ENCODE data around the gene OLIG1. TPM values are rescaled to one million over a fixed set of nuclear protein-coding genes. Genes with fewer than 3 reads are reported as not detected.

The OLIG1 gene
- total RNA-seq, 1 donor from 2014 or later: not detected

DNA sequence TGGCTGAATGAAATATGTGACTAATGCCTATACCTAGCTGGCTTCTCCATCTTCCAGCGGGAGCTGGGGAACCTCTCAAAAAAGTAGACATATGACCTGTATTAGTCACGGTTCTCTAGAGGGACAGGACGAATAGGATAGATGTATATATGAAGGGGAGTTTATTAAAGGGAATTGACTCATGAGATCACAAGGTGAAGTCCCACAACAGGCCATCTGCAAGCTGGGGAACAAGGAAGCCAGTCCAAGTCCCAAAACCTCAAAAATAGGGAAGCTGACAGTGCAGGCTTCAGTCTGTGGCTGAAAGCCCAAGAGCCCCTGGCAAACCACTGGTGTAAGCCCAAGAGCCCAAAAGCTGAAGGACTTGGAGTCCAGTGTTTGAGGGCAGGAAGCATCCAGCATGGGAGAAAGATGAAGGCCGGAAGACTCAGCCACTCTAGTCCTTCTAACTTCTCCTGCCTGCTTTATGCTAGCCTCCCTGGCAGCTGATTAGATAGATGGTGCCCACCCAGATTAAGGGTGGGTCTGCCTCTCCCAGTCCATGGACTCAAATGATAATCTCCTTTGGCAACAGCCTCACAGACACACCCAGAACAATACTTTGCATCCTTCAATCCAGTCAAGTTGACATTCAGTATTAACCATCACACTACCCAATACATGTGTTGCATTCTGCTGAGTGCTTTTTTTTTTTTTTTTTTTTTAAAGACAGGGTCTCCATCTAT lies 19.6 kb downstream of the OLIG1 start:
- no peak for DNase-seq (ENCODE audit: extremely low read depth, low read depth, low spot score)

GRCh38 chr21:33096426-33096825 lies 26.5 kb downstream of the OLIG1 start:
- DNase-seq (ENCODE audit: extremely low read depth, low read depth, low spot score): no peak

DNA sequence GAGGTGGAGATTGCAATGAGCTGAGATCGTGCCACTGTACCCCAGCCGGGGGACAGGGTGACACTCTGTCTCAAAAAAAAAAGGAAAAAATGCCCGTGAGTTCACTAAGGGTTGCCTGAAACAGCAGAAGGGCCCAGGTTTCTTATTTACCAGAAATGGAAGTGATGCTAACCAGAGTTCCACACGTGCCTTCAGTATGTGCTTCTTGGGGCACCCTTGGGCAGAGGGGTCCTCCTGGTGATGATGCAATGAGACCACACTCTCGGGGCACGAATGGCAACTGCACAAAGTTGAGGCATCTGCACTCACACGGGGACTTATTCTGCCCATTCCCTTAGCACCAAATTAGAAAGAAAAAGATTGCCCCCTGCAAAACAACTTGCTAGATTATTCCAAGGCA lies 29.2 kb downstream of the OLIG1 start:
- DNase-seq (ENCODE audit: extremely low read depth, low read depth, low spot score): no peak

DNA sequence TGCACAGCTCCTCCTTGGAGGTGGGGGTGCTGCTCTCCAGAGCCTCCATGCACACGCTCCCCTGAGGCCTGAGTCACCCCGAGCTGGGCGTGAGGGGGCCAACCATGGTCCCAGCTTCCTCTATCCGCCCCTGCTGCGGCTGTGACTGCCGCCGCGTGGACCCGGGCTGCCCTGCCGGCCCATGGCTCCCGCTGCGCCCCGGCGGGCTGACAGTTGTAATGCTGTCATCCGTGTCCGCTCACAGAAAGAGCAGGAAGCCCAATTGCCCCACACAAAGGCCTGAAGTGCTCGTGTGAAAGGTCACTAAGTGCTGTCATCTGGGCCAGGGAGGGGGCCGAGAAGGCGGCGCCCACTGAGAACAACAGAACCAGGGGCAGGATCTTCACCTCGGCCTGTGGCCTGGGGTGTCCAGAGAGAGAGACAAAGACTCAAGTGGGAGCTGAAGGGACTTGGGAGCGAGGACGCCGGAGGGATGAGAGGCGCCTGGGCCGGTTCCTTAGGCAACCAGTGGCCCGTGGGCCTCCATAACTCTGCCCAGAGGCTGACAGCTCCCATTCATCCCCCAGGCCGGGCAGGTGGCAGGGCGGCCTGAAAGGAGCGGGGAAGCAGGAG lies 31.5 kb downstream of the OLIG1 start:
- no peak for DNase-seq (ENCODE audit: extremely low read depth, low read depth, low spot score)

GRCh38 chr21:33105088-33105487 lies 35.1 kb downstream of the OLIG1 start:
- no peak for DNase-seq (ENCODE audit: extremely low read depth, low read depth, low spot score)

GRCh38 chr21:33108228-33108627 lies 38.3 kb downstream of the OLIG1 start:
- DNase-seq (ENCODE audit: extremely low read depth, low read depth, low spot score): no peak

DNA sequence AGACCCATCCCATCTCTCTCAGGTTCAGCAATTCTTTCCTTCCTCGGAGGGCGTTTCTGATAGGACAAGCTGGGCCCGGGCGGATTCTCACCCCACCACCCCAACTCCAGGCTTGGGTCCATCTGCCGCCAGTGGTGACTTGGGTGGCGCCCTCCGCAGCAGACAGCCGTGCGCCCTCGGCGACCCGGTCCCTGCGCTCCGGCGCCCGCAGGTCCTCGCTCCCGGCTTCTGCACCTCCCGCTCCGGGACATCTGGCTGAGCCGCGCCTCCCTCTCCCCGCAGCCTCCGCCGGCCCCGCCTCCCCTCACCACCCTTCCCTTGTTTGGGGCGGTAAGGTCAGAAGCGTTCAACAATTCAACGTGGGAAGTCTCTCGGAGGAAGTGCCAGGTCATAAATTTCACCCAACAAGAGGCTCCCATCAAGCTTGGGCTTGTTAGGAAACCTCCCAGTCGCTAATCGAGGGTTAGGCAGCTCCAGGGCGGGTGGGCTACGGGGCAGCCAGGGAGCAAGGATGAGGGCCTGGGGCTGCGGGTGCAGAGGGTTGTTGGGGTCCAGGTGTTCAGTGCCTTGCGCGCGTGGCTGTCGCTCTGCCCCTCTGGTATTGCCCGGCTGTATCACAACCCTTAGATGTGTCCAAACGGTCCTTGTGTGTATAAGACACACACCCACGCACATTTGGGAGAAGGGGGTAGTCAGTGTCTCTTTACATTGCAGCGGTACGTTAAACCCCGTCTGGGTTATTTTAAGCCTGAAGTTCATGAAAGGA lies 39.8 kb downstream of the OLIG1 start:
- no peak for DNase-seq (ENCODE audit: extremely low read depth, low read depth, low spot score)

- no peak for DNase-seq (ENCODE audit: extremely low read depth, low read depth, low spot score)
These were observed 40.4 kb downstream of the OLIG1 start for GRCh38 chr21:33110340-33110715.

GRCh38 chr21:33111577-33111976 lies 41.6 kb downstream of the OLIG1 start:
- DNase-seq (ENCODE audit: extremely low read depth, low read depth, low spot score): no peak

DNA sequence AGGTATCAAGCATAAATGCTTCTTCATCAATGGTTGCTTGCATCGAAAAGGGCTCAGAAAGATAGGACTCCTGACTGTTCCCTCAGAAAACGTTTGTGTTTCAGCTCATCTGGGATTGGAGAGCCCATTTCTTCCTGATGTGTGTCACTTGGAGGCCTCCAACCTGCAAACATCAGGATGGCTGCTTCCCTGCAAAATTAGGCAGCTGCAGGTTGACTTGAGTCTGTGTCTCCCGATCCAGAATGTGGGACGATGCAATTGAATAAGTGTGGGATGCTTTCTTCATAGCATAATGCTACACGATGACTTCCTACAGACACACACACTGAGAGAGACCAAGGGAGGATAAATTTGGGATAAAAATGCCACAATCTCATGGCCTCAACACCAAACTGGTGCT lies 42.2 kb downstream of the OLIG1 start:
- no peak for DNase-seq (ENCODE audit: extremely low read depth, low read depth, low spot score)

- DNase-seq (ENCODE audit: extremely low read depth, low read depth, low spot score): no peak
These were observed 42.7 kb downstream of the OLIG1 start for GRCh38 chr21:33112681-33113080.

DNA sequence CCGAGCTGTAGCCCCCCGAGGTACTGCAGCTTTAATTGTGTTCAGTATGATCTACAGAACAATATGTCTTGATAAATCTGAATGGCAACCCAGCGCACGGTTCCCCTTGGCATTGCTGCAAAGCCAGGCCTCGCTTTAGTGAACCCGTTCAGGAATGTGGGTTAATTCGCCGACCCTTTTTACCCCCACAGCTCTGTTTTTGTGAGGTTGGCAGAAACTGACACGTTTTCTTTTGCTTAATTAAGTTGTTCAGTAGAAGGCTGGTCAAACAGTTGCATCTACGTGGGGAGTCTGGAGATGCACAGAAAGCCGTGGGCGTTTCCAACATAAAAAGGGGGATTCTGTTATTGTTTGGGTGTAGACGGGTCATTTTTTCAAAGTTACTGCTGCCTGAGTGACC lies 43.2 kb downstream of the OLIG1 start:
- DNase-seq (ENCODE audit: extremely low read depth, low read depth, low spot score): no peak

DNA sequence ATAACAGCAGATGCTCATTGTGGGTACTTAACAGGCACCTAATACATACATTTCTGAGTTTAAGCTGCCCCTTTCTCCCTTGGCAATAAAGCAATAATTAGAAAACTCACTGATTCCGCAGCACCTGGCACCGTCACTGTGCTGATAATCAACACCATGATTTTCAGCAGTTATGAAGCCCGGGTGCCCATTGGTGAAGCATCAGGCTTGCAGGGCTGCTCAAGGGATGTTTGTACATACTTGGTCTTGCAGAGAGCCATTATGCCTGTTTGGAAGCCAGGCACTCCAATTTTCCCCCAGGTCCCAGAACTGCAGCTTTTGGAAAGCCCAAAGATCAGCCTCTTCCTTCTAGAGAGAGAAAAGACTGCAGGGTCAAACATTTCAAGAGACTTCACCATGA lies 44.3 kb downstream of the OLIG1 start:
- no peak for DNase-seq (ENCODE audit: extremely low read depth, low read depth, low spot score)

DNA sequence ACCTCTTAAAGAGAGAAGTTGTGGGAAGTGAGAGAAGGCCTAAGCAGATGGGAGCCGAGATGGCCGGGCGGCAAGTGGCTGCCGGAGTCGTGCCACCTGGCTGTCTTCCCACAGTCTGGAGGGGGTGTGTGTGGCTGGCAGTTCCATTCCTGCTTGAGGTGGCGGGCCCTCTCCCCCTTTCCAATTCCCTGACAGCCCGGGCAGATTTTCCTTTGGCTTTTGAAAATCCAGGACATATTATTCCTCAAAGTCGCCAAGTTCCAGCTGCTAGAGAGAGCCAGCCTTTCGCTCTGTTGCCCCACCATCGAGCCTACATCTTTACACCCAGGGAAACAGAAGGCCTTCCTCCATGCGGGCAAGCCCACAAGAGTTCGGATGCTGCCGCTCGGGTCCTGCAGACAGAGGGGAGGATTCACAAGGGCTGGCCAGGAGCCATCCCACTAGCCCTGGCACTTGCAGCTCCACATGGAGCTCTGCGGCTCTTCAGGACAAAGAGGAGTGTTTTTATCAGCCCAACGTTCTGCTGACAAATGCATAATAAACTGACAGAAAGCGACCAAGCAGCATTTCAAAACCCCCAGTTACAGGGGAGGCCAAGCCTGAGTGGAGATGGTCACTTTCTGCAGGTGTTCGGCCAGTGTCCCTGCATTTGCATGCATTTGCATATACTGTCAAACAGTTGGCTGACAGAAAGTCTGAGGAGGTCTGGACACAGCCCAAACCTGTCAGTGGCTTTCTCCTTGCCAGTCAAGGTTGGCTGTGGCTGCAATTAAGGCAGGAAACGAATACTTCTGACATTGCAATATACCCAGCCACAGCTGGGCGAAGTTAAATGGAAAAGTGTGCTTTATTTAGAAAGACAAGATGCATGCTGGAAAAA lies 45.9 kb downstream of the OLIG1 start:
- DNase-seq (ENCODE audit: extremely low read depth, low read depth, low spot score): no peak

GRCh38 chr21:33116676-33117075 lies 46.7 kb downstream of the OLIG1 start:
- DNase-seq (ENCODE audit: extremely low read depth, low read depth, low spot score): no peak

- DNase-seq (ENCODE audit: extremely low read depth, low read depth, low spot score): no peak
These were observed 47.4 kb downstream of the OLIG1 start for GRCh38 chr21:33117101-33117888.

All from glomerular endothelial cell (primary cell).